ENCODE results near the gene NMRK2.
"Not testable (repeated sequence)": the region's sequence is repeated elsewhere in the genome, so short reads cannot be mapped to it uniquely, and the experiment has no call there.

Gene NMRK2

GRCh38 chr19:3938300-3938950, 5.6 kb downstream of the NMRK2 start:
- not testable (repeated sequence) for H2AFZ ChIP-seq (ENCODE audit: low read length, unreplicated experiment); H3K79me2 ChIP-seq (ENCODE audit: control insufficient read depth, insufficient read depth, low read length, unreplicated experiment); H3K4me3 ChIP-seq (ENCODE audit: low read depth, low read length); H3K4me1 ChIP-seq (ENCODE audit: control insufficient read depth, insufficient read depth, low read length, unreplicated experiment); H3K27me3 ChIP-seq (ENCODE audit: insufficient read depth, low read length); H3K36me3 ChIP-seq (ENCODE audit: insufficient read depth, low read length); H3K27ac ChIP-seq (ENCODE audit: low read depth, low read length)

- Histone ChIP-seq H2AFZ (ENCODE audit: low read length, unreplicated experiment) (no peak overlapping the region), H3K36me3 (ENCODE audit: insufficient read depth, low read length) (no peaks in the 10 kb centered on the region), H3K79me2 (ENCODE audit: control insufficient read depth, insufficient read depth, low read length, unreplicated experiment) (no peaks in the 10 kb centered on the region), H3K27ac (ENCODE audit: low read depth, low read length) (no peak overlapping the region), H3K27me3 (ENCODE audit: insufficient read depth, low read length) (no peaks in the 10 kb centered on the region), H3K4me3 (ENCODE audit: low read depth, low read length) (no peak overlapping the region), H3K4me1 (ENCODE audit: control insufficient read depth, insufficient read depth, low read length, unreplicated experiment) (no peaks in the 10 kb centered on the region)
These were observed 10.0 kb downstream of the NMRK2 start for GRCh38 chr19:3942790-3943409.

DNA sequence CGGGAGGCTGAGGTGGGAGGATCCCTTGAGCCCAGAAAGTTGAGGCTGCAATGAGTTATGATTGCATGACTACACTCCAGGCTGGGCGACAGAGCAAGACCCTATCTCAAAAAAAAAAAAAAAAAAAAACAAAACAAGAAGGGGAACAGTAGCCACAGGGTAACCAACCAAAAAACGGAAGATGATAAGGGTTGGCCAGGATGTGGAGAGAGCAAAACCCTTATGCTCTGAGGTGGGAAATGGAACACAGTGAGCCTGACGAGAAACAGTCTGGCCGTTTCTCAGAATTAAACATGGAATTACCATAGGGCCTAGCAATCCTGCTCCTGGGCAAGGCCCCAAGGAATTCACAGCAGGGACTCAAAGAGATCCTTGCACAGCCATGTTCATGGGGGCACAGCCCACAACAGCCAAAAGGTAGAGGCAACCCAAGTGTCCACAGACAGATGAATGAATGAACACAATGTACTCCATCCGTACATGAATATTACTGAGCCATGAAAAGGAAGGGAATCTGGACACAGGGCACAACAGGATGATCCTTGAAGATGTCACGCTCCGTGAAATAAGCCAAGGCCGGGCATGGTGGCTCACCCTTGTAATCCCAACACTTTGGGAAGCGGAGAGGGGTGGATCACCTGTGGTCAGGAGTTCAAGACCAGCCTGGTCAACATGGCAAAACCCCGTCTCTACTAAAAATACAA, 11.3 kb downstream of the NMRK2 start:
- Histone ChIP-seq H3K27ac (ENCODE audit: low read depth, low read length) (no peak overlapping the region), H3K4me1 (ENCODE audit: control insufficient read depth, insufficient read depth, low read length, unreplicated experiment) (no peaks in the 10 kb centered on the region), H2AFZ (ENCODE audit: low read length, unreplicated experiment) (no peak overlapping the region), H3K27me3 (ENCODE audit: insufficient read depth, low read length) (no peaks in the 10 kb centered on the region), H3K36me3 (ENCODE audit: insufficient read depth, low read length) (no peaks in the 10 kb centered on the region), H3K4me3 (ENCODE audit: low read depth, low read length) (no peak overlapping the region), H3K79me2 (ENCODE audit: control insufficient read depth, insufficient read depth, low read length, unreplicated experiment) (no peaks in the 10 kb centered on the region)

- no peaks in the 10 kb centered on the region for H3K27me3 ChIP-seq (ENCODE audit: insufficient read depth, low read length)
- H2AFZ ChIP-seq (ENCODE audit: low read length, unreplicated experiment) = no peak overlapping the region
- H3K27ac ChIP-seq (ENCODE audit: low read depth, low read length) = no peak overlapping the region
- no peaks in the 10 kb centered on the region for H3K79me2 ChIP-seq (ENCODE audit: control insufficient read depth, insufficient read depth, low read length, unreplicated experiment)
- no peak overlapping the region for H3K4me3 ChIP-seq (ENCODE audit: low read depth, low read length)
- H3K36me3 ChIP-seq (ENCODE audit: insufficient read depth, low read length) = no peaks in the 10 kb centered on the region
- no peaks in the 10 kb centered on the region for H3K4me1 ChIP-seq (ENCODE audit: control insufficient read depth, insufficient read depth, low read length, unreplicated experiment)
These were observed 13.0 kb downstream of the NMRK2 start for GRCh38 chr19:3945838-3946237.

GRCh38 chr19:3947316-3947933, 14.6 kb downstream of the NMRK2 start:
- not testable (repeated sequence) for H3K79me2 ChIP-seq (ENCODE audit: control insufficient read depth, insufficient read depth, low read length, unreplicated experiment); H3K27ac ChIP-seq (ENCODE audit: low read depth, low read length); H3K4me3 ChIP-seq (ENCODE audit: low read depth, low read length); H2AFZ ChIP-seq (ENCODE audit: low read length, unreplicated experiment); H3K27me3 ChIP-seq (ENCODE audit: insufficient read depth, low read length); H3K4me1 ChIP-seq (ENCODE audit: control insufficient read depth, insufficient read depth, low read length, unreplicated experiment); H3K36me3 ChIP-seq (ENCODE audit: insufficient read depth, low read length)

DNA sequence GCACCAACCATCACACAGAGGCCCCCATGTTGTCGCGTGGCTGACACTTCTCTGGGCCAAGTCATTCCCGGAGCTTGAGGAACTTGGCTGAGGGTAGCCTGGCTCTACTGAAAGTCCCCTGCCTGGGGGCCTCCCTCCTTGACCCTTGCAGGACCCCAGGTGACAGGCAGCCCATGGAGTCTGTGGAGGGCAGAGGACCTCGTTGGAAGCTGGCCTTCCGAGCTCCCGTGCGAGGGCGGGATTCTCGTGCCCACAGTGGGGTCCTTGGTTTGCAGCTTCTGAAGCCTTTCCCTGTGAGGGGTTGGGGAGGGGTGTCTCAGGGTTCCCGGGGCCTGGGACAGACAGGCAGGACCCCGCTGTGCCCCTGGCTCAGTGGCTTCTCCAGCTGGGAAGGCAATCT, 16.4 kb downstream of the NMRK2 start:
- Histone ChIP-seq H3K36me3 (ENCODE audit: insufficient read depth, low read length) (no peaks in the 10 kb centered on the region), H3K27me3 (ENCODE audit: insufficient read depth, low read length) (no peaks in the 10 kb centered on the region), H3K4me1 (ENCODE audit: control insufficient read depth, insufficient read depth, low read length, unreplicated experiment) (no peaks in the 10 kb centered on the region), H3K79me2 (ENCODE audit: control insufficient read depth, insufficient read depth, low read length, unreplicated experiment) (no peaks in the 10 kb centered on the region), H2AFZ (ENCODE audit: low read length, unreplicated experiment) (no peak overlapping the region), H3K4me3 (ENCODE audit: low read depth, low read length) (no peak overlapping the region), H3K27ac (ENCODE audit: low read depth, low read length) (no peak overlapping the region)

DNA sequence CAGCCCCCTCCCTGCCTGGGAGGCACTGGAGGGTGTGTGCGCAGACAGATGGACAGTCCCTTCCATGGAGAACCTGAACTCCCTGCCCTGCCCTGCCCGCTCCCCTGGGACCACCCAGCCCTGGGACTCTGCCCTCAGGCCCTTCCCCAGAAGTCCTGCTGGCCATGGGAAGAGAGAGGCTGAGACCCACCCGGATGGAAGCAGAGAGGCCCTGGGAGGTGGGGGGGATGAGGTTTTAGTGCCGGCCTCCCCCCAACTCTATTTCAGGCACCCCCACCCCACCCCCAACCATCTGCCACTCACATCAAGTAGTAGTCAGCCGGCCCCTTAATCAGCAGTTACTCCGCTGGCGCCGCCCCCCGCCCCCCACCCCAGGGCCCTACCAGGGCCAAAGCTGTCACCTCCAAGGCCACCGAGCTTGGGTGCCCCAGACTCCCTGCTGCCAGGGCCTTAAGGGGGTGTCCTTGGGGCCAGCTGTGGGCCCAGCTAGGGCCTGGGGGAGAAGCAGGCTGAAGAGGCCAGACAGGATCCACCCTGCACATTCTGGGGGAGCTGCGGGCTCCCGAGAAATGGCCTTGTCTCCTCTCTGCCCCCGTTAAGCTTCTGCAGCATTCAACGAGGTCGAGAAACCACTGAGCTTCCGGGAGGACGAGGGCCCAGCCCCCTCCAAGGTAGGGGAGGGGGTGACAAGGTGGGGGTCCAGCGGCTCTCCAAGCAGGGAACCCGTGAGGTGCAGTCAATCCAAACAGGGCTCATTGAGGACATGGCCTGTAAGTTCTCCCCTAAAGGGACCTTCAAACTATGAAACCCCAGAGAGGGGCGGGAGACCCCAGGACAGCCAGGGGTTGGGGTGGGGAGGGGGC, 17.4 kb downstream of the NMRK2 start:
- Histone ChIP-seq H3K79me2 (ENCODE audit: control insufficient read depth, insufficient read depth, low read length, unreplicated experiment) (no peaks in the 10 kb centered on the region), H3K4me3 (ENCODE audit: low read depth, low read length) (no peak overlapping the region), H3K27ac (ENCODE audit: low read depth, low read length) (no peak overlapping the region), H2AFZ (ENCODE audit: low read length, unreplicated experiment) (no peak overlapping the region), H3K4me1 (ENCODE audit: control insufficient read depth, insufficient read depth, low read length, unreplicated experiment) (no peaks in the 10 kb centered on the region), H3K36me3 (ENCODE audit: insufficient read depth, low read length) (no peaks in the 10 kb centered on the region), H3K27me3 (ENCODE audit: insufficient read depth, low read length) (no peaks in the 10 kb centered on the region)

DNA sequence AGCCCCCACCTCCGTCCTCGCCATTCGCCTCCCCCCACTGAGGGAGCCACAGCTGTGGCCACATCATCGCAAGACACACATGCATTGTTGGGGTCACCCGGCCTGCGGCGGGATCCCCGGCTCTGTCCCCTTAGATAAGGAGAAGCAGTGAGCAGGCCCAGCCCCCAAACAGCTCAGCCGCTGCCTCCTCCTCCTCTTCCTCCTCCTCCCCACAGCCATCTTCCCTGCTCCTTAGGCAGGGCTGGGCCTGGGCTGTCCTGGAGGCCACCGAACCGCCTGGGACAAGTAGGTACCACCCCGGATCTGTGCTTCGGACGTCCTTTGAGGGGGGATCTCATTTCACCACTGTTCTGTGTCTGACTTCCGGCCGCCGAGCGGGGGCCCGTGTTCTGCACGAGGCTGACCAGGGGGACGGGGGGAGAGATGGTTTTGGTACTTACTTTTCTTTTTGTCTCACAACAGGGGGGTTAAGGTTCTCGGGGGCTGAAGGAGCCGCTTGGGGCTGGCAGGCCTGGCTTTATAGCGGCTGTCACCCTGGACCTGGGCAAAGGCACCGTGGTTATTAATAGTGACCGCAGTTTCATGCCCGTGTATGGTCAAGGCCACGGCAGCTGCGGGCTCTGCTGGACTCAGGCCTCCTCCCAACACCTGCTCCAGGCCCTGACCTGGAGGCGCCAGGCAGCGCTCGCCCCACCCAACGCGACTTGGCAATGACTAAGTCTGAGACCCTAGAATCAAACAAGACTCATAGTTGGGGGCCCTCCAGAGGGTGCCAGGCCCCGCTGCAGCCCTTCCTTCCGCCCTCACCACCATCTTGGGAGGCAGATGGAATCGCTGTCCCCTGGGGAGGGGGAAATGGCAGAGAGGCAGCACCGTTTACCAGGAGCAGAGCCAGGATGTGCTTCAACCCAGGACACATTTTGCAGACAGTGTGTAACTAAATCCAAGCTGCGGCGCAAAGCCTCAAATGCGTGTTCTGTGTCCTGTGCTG, 18.3 kb downstream of the NMRK2 start:
- no peak overlapping the region for H3K4me3 ChIP-seq (ENCODE audit: low read depth, low read length)
- no peak overlapping the region for H3K27ac ChIP-seq (ENCODE audit: low read depth, low read length)
- no peaks in the 10 kb centered on the region for H3K79me2 ChIP-seq (ENCODE audit: control insufficient read depth, insufficient read depth, low read length, unreplicated experiment)
- no peaks in the 10 kb centered on the region for H3K36me3 ChIP-seq (ENCODE audit: insufficient read depth, low read length)
- H3K4me1 ChIP-seq (ENCODE audit: control insufficient read depth, insufficient read depth, low read length, unreplicated experiment) = no peaks in the 10 kb centered on the region
- no peaks in the 10 kb centered on the region for H3K27me3 ChIP-seq (ENCODE audit: insufficient read depth, low read length)
- no peak overlapping the region for H2AFZ ChIP-seq (ENCODE audit: low read length, unreplicated experiment)

- H3K27me3 ChIP-seq (ENCODE audit: insufficient read depth, low read length); H3K4me1 ChIP-seq (ENCODE audit: control insufficient read depth, insufficient read depth, low read length, unreplicated experiment); H3K27ac ChIP-seq (ENCODE audit: low read depth, low read length); H3K4me3 ChIP-seq (ENCODE audit: low read depth, low read length); H3K36me3 ChIP-seq (ENCODE audit: insufficient read depth, low read length); H2AFZ ChIP-seq (ENCODE audit: low read length, unreplicated experiment); H3K79me2 ChIP-seq (ENCODE audit: control insufficient read depth, insufficient read depth, low read length, unreplicated experiment): not testable (repeated sequence)
These were observed 19.9 kb downstream of the NMRK2 start for GRCh38 chr19:3952755-3953276.
